SU-DHL-6 (cell line): ENCODE data around the gene SRSF11.

ENCODE experiments used
- CTCF ChIP-seq: fragments of 200-600 bp; sonication (generic); IDR thresholded peaks from one replicate; pipeline ENCODE4 v1.5.1; 2017; ENCODE audit warnings: antibody characterized with exemption, mild to moderate bottlenecking, low read length, moderate library complexity; ENCODE audit not compliant: insufficient read depth, poor library complexity, severe bottlenecking
- EZH2phosphoT487 ChIP-seq: fragments of 200-600 bp; sonication (generic), shearing (Covaris generic); conservative IDR thresholded peaks from 2 replicates; pipeline ENCODE4 v1.6.1; 2018; ENCODE audit warnings: mild to moderate bottlenecking, antibody characterized with exemption, low read length, moderate library complexity, mixed read lengths

GRCh38 chr1:70299472-70299871 is 78.3 kb downstream of the SRSF11 start:
- TF ChIP-seq CTCF, result no peak
- TF ChIP-seq EZH2phosphoT487, result no peak
